H1 (cell line): ENCODE measurements around the gene S100A10.

Experiments used
- BCL11A ChIP-seq, 2 experiments: IDR thresholded peaks; one replicate each; pipeline ENCODE4 v1.6.1; 2011; ENCODE audit warnings: low read depth in 2 of 2, low read length in 2 of 2, mild to moderate bottlenecking in 2 of 2
- CHD1 ChIP-seq: IDR thresholded peaks from 2 replicates; pipeline ENCODE4 v1.6.1; 2012; ENCODE audit warnings: low read depth, low read length, improper control_type of control experiment
- EGR1 ChIP-seq: IDR thresholded peaks from 2 replicates; pipeline ENCODE4 v1.6.1; 2011; ENCODE audit warnings: low read depth, low read length, borderline replicate concordance
- EZH2 ChIP-seq: fragments of 200-600 bp; sonication (generic); IDR thresholded peaks from 2 replicates; pipeline ENCODE4 v1.7.1; 2012; ENCODE audit warnings: low read depth, mild to moderate bottlenecking, moderate library complexity, low read length, inconsistent platforms; ENCODE audit not compliant: severe bottlenecking
- HDAC6 ChIP-seq: IDR thresholded peaks from one replicate; pipeline ENCODE4 v1.7.1; 2012; ENCODE audit warnings: low read depth, mild to moderate bottlenecking, inconsistent platforms, low read length, moderate library complexity
- JUN ChIP-seq: IDR thresholded peaks from 2 replicates; pipeline ENCODE4 v1.6.1; 2011; ENCODE audit warnings: low read depth, mild to moderate bottlenecking, improper control_type of control experiment, low read length
- POLR2A ChIP-seq, 2 experiments: IDR thresholded peaks; 1 replicate in 1 of 2; 2 replicates in 1 of 2; pipeline ENCODE4 v1.6.1; 2011; ENCODE audit warnings: low read depth in 2 of 2, low read length in 2 of 2, mild to moderate bottlenecking in 2 of 2; ENCODE audit errors: control extremely low read depth in 1 of 2
- RAD21 ChIP-seq, 2 experiments: IDR thresholded peaks in 1 of 2; conservative IDR thresholded peaks in 1 of 2; 2 replicates each; pipeline ENCODE4 v1.6.1; 2011; ENCODE audit warnings: low read depth in 2 of 2, low read length in 2 of 2, improper control_type of control experiment in 1 of 2, inconsistent platforms in 1 of 2, mild to moderate bottlenecking in 1 of 2, moderate library complexity in 1 of 2
- SP2 ChIP-seq: IDR thresholded peaks from 2 replicates; pipeline ENCODE4 v1.6.1; 2012; ENCODE audit warnings: mild to moderate bottlenecking, low read length, inconsistent platforms
- SP4 ChIP-seq: IDR thresholded peaks from 2 replicates; pipeline ENCODE4 v1.6.1; 2012; ENCODE audit warnings: low read length, inconsistent platforms
- TCF12 ChIP-seq: IDR thresholded peaks from 2 replicates; pipeline ENCODE4 v1.6.1; 2011; ENCODE audit warnings: low read depth, mild to moderate bottlenecking, low read length
- TF ChIP-seq, protein P1 (sequence below), 3 experiments: IDR thresholded peaks; 1 replicate in 2 of 3; 2 replicates in 1 of 3; pipeline versions ENCODE4 v1.5.1 to v1.6.1; 2011; ENCODE audit warnings: low read length in 3 of 3, mild to moderate bottlenecking in 3 of 3, inconsistent platforms in 2 of 3, low read depth in 1 of 3, moderate library complexity in 1 of 3; ENCODE audit not compliant: insufficient read depth in 1 of 3; ENCODE audit errors: control extremely low read depth in 1 of 3

DNA sequence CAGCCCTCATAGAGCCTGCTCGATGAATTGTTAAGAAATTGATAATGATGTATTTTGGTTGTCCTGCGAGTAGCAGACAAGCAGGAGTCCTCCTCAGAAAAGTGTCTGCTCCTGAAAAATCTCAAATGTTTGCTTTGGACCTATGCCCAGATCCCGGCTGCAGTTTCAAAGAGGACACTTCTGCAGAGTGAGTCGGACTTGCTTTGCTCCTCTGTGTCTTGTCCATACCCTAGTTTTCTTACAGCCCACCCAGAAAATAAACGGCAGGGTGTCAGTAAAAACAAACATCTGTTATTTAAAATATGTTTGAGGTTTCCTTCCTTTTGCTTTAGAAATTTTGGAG, 2.8 kb downstream of the S100A10 start:
- no peak for TF ChIP-seq POLR2A (IDR thresholded peaks at IDR 0.05; ENCODE audit: control extremely low read depth in 1 of 2, low read depth in 2 of 2, low read length in 2 of 2)
- TF ChIP-seq, protein P1, sequence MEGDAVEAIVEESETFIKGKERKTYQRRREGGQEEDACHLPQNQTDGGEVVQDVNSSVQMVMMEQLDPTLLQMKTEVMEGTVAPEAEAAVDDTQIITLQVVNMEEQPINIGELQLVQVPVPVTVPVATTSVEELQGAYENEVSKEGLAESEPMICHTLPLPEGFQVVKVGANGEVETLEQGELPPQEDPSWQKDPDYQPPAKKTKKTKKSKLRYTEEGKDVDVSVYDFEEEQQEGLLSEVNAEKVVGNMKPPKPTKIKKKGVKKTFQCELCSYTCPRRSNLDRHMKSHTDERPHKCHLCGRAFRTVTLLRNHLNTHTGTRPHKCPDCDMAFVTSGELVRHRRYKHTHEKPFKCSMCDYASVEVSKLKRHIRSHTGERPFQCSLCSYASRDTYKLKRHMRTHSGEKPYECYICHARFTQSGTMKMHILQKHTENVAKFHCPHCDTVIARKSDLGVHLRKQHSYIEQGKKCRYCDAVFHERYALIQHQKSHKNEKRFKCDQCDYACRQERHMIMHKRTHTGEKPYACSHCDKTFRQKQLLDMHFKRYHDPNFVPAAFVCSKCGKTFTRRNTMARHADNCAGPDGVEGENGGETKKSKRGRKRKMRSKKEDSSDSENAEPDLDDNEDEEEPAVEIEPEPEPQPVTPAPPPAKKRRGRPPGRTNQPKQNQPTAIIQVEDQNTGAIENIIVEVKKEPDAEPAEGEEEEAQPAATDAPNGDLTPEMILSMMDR (IDR thresholded peaks at IDR 0.05; ENCODE audit: control extremely low read depth in 1 of 3, insufficient read depth in 1 of 3, low read depth in 1 of 3, low read length in 3 of 3), result no peak
- TF ChIP-seq SP2, result no peak
- no peak for TF ChIP-seq HDAC6
- TF ChIP-seq BCL11A (IDR thresholded peaks at IDR 0.05; ENCODE audit: low read depth in 2 of 2, low read length in 2 of 2), result no peak
- TF ChIP-seq EGR1, result no peak
- no peak for TF ChIP-seq JUN
- TF ChIP-seq EZH2, result no peak
- TF ChIP-seq CHD1, result no peak
- TF ChIP-seq TCF12, result no peak
- no peak for TF ChIP-seq RAD21 (IDR thresholded peaks at IDR 0.05 in 1 of 2, conservative IDR thresholded peaks at IDR 0.05 in 1 of 2; ENCODE audit: low read depth in 2 of 2, low read length in 2 of 2)
- no peak for TF ChIP-seq SP4
